SKM-1 treated with dmso at 0.1 percent for 144 hours (cell line): ENCODE results near the gene KCNMA1.

Experiments used
- DNase-seq: peaks from one replicate; lab custom pipeline; 2025; ENCODE audit not compliant: unreplicated experiment; lab: John Stamatoyannopoulos, UW

The KCNMA1 gene

DNA sequence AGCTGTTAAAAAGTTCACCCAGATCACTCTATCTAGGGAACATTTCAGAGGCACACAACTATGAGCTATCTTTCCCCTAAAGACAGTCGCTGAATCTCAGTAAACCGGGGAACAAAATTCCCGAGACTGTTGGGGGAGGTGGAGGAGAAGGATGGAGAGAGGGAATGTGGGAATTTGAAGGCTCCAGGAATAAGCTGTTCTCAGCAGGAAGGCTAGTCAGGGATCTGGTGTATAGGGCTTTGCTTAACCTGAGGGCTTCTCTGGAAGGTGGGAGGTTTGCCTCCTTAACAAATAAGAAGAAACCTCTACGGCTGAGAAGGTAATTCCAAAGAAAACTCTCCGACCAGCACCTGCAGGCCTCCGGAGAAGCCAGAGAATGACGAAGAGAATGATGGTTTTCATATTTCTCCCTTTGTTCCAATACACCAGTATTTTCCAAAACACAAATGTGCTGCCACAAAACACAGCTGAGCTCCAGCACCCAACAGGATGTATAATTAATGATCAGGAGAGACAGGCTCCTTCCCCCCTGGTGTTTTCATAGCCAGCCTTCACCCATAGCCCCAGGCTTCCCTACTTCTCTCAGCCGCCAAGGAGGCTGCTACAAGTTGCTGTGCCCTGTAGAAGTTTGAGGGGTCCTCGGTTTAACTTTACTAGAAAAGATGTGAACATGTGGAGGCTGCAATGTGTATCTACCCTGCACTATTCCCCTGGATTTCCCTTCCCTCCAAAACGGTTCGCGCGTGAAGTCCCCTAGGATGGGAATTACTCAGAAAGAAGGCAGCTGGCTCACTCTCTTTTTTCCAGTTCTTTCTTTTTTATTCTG, 2.0 kb downstream of the KCNMA1 start:
- DNase-seq = no peak

DNA sequence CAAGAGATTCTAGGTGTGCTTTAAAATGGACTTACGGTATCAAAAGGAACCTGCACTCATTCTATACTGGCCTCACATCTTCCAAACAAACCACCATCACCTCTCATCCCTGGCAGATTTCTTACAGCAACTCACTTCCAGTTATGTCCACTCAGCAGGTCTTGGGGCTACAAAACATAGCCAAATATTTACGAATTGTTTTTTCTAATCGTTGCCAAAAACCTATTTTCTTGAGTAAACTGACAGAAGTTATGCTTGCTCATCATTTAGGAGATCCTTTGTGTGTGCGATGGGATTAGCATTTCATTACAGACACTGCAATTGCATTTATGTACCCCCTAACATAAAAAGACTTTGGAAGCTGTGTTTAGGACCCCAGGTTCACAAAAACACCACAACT, 2.7 kb downstream of the KCNMA1 start:
- DNase-seq = no peak

DNA sequence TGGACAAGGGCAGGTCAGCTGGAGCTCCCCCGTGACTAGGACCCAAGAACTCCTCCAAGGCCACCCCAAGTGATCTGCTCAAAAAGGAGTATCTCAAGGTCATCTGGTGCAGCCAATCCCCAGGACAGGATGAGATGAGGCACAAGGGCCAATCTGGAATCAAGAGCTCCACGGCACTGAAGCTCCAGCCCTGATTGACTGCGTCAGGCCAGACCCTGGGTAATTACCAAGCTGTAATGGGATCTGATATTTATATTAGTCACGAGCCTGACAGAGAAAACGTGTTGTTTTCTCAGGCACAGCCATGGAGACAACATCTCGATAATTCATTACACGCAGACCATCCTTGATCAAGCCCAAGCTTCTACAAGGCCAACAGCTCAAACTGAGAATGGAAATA, 4.2 kb downstream of the KCNMA1 start:
- no peak for DNase-seq

DNA sequence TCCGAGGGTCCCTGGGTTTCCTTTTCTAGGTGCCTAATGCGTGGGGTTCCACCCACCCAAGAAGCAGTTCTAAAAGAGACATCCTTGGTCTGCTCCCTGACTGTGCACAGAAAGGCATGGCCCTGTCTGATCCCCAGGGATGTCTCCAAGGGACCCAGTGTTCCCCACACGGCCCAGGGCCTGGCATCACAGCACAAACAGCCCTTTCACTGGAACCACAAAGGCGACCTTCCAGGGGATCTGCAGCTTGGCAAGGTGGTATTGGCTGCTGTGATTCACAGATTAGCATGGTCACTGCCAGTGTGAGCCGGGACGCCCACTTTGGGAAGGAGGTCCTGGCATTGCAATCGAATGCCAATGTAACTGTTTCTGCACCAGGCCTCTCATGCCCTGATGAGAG, 6.4 kb downstream of the KCNMA1 start:
- DNase-seq = no peak

DNA sequence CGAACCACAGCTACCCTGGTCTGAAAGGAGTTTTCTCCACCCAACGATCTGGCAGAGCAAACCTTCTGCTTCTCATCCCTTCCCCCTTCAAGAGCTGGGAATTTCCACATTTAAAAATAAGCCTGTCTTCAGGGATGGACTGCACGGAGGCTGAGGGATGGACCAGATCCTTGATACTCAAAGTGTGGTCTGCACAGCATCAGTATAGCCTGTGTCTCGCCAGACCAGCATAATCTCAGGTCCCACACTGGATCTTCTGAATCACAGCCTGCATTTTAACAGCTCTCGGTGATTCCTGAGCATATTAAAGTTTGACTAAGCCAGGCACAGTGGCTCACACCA, 7.1 kb downstream of the KCNMA1 start:
- DNase-seq = no peak

DNA sequence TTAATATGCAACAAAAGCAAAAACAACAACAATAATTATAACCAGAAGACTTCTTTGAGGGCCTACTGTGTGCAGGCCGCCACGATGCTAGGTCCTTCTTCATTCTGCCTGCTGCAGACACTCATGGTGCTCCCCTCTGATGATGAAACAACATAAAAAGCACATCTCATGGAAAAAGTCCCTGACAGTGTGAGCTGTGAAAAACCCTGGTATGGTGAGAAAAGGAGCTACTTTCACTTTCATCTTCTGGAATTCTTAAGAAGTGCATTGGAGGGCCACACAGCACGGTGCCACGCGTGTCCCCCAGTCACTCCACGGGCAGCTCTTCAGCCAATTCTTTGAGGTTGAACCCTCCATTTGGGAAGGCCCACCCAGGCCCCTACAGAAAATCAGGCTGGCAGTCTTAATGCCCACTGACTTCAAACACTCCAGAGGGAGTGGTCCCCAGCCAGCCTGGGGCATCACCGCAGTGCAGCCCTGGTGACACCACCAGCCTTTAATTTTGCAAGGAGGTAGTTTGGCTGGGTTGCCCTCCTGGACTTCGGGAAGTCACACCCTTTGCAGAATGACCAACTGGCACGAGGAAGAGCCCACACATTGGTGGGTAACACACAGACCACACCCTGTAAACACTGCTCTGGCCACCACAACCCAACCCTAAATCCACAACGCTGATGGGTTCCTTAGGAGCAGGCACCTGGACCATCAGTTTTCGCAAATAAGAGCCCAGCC, 7.7 kb downstream of the KCNMA1 start:
- DNase-seq = no peak

DNA sequence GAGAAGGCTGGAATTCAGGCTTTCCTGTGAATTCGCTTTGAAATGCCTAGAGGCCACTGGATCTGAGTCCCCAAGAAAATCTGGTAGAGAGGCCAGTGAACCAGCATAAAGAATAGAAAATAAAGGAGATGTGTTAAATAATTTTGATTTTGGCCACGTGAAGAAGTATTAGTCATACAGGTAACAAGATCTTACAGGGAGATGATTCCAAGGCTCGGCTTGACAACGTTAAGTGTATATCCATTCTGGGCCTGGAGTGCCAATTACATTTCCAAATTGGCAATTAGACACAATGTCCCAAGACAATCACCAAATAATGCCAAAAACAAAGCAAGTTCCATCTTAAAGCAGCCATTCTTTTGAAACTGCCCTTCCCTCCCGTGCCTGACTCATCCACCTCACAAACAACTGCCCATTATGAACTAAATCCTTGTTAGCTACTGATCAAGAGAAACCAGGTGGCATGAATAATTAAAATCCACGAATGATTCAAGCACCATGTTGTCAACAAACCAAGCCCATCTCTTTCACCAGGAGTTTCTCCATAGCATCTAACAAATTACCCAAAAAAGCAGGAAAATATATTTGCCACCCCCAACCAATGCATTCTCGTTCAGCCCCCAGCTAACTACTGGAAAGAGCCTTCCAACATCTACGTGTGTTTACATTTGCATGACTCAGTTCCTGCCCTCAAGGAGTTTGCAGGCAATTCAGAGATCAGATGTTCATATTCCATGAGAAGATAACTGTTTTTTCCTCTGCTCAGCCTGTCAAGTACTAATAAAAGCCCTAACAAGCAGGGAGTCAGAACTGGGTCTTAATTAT, 8.5 kb downstream of the KCNMA1 start:
- DNase-seq = no peak

DNA sequence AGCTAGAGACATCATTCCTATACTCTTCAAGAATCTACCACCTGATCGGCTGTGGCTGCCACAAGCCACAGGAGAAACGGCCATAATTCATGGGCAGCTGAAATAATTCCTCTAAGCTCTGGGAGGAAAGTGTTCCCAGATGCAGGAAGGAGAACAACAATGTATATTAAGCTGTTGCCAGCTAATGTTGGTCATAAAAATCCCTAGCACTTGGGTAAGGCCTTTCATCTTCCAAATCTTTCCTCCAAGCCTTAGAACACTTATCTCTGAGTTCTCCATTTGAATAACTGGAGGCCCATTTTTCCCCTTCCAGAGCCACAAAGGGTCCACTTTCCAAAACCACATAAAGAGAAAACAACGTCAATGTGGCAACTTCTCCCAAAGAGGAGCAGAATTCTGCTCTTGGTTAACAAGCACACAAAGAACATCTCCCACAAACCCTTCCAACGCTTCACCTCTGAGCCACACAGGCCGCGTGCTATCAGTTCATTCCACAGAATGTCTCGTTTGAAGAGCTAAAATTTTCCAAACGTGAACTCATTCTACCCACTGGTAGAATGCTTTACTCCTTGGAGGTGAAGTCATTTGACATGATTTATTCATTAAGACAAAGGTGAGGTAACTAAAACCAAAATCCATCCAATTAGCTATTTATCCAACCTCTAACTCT, 11.2 kb downstream of the KCNMA1 start:
- no peak for DNase-seq

DNA sequence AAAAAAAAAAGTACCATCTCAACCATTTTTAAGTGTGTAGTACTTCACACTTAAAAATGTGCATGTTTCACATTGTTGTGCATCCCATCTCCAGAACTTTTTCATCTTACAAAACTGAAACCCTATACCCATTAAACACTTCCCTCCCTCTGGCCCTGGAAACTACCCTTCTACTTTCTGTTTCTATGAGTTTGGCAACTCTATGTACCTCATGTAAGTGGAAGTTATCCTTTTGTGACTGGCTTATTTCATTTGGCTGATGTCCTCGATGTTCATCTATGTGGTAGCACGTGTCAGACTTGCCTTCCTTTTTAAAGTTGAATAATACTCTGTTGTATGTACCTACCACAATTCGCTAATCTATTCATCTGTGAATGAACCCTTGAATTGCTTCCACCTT, 12.2 kb downstream of the KCNMA1 start:
- DNase-seq = no peak

DNA sequence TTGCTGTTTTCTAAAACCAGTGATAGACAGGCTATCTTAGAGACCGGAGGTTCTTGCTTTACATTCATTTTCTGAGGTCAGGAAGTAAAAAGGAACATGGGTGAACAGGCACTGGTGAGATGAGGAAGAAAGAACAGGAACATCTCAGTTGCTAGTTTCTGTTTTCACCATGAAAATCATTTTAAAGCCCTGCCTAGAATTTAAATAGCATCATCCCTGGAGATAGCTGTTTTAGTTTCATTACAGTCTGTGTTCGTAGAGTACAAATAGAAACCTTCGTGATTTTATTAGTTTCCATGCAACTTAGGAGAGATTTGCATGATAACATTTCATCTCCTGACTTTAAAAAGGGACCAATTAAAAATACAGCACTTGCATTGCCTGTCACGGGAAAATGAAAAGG, 14.7 kb downstream of the KCNMA1 start:
- DNase-seq = peak; percentile 76

DNA sequence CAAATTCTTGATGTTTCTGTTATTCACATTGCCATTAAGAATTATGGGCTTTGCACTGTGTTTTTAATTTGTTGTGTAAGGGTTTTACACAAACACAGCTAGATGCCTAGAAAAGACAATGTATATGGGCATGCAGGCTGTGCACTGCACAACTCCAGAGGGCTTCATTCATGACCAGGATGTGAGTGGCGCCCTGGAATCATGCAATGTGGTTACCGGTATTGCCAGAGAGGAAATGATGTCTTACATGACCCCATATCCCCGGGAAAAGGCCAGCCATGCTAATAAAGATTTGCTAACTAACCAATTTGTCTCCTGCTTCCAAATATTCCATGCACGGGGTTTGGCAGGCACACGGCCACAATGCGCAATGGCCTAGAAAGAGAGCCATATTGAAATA, 16.9 kb downstream of the KCNMA1 start:
- DNase-seq = no peak

DNA sequence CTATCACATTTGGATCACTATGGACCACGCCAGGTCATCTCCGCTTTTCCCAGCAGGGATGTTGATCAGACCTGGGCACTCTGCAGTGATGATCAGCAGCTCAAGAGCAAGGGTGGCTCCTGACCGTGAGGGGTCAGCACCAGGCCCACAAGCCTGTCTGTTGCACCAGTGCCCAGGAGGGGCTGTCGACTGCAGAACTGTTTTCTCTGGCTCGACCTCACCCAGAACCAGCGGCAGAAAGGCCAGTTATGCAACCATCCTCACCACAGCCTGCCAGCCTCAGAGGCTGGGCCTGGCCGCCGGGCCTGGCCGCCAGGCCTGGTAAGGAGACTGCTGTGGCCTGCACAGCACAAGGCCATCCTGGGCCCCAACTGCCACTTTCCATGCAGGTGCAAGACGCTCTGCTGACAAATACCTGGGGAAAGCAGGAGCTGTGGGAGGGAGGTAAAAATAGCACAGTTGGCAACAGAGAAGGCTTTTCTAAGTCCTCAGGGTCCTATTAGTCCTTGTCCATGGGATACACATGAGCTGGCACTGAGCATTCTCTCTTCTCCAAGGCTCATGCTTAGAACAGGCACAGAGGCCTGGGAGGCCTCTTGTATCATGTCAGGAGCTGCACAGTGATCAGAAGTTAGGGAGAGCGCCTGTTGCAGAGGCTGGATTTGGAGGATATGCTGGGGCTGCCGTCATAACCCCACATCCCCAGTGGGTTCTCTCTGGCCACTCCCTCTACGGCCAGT, 17.5 kb downstream of the KCNMA1 start:
- DNase-seq = no peak

DNA sequence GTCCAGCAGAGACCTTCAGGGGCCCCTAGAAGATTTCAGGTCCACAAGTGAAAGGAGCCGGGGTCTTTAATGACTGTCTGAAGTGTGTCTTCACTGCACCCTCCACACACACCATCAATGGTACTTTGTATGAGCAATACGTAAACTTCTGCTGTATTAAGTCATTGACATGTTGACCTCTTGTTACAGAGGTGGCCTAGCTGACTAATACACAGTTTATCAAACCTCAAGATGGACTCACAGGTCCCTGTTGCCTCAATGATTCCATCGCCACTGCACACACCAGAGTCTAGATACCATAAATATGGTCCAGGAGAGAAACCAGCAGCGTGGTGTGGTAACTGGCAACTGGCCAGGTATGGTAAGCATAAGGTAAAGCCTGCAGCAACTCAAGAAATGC, 19.5 kb downstream of the KCNMA1 start:
- no peak for DNase-seq

DNA sequence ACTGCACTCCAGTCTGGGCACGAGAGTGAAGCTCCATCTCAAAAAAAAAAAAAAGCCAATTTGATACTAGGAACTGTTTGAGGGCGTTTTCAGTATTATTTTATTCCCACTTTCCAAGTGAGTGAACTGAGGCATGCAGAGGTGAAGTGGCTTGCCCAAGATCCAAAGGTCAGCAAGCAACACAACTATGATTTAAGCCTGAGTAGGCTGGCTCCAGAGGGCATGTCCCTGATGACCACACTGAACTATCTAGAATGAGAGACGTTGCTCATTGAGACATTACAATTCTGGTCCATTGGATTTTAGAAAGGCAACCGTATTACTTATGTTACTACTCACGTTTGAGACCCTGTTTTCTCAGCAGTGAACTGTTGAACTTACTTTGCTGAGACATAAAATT, 20.8 kb downstream of the KCNMA1 start:
- no peak for DNase-seq

DNA sequence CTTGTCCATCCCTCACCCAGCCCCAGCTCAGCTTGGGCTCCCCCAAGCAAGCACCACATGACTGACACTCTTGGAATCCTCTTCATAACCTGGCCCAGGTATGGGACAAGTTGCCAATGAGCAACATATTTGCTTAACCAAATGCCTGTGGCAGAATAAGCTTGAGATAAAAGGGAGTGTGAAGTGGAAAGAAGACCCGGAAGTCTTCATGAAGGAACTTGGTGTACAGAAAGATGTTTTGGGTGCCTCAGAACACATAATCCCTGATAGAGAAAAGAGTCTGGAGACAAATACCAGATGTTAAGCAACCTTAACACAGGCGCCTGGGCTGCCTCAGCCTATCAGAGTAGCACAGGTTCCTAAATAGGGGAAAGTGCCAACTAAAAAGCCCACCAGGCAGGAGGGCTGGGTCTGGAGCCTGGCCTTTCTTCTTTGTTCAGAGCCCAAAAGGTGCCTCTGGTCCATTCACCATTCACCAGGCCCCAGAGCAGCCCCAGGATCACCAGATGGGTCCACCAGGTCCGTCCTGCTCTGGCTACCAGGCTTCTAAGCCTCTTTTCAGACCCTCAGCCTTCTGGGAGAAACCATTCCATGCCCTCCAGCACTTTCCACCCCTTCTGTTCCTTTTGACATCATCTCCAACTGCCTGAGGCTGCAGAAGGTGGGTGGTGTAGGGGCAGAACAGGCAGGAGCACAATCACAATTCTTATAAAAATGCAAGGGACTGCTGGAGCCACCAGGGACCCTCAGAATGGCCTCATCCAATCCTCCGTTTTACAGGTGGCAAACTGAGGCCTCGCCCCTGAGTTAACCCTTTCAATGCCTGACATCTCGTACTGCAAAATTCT, 22.6 kb downstream of the KCNMA1 start:
- no peak for DNase-seq

DNA sequence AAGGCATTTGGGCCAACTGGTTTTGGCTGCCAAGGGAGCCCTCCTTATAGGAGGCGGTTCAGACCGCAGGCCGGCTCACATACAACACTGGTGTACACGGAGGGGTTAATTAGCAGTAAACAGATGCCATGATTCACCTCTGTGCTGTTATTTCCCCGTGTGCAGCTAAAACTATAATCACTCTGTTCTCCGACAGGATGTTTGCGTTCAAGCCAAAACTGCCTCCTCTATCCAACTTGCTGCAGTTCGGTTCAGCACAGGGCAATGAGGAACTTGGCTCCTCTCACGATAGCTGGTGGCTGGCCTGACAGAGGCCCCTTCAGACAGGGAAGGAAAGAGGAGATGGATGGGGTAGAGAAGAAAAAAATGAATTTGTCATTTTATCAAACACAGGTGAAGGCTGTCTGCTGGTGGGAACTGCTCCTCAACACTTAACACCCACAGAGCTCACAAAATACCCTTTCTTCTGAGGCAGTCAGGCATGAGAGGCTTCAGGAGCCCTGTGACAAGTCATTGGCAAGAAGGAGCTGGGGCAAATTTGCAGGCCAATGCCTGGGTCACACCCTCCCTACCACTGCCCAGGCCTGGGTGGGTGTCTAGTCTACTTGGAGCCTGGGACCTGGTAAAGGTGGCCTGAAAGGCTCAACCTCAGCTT, 24.0 kb downstream of the KCNMA1 start:
- no peak for DNase-seq

DNA sequence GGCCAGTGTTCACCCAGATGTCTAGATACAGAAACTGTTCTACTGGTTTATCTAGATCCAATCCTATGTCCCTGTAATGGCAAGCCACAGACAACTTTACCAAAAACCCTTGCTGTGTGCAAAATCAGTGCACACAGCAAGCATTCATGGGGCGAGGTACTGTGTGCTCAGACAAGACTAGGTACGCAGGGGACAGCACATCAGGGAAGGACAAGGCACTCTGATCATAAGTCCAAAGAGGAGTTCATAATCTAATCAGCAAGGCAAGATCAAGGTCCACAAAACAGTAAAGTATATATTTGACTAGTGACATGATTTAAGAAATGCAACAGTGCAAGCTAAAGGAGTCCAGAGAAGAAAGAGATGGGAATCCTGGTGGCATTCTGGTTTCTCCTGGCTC, 25.9 kb downstream of the KCNMA1 start:
- DNase-seq = no peak

DNA sequence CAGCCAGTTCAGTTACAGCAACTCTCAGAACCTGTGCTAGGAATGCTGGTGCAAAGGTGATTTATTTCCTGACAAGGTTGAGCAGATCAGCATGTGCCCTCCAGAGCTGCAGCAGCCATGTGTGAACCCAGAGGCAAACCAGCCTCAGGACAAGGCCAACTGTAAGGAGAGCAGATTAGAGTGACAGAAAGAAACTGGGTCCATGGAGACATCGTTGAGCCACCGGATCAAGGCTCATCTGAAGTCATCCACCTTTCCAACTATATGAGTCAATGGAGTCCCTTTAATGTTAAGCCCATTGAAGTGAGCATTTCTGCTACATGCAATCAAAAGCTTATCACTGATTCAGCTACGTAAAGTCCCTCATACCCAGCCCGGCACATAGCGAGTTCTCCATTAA, 26.4 kb downstream of the KCNMA1 start:
- no peak for DNase-seq

DNA sequence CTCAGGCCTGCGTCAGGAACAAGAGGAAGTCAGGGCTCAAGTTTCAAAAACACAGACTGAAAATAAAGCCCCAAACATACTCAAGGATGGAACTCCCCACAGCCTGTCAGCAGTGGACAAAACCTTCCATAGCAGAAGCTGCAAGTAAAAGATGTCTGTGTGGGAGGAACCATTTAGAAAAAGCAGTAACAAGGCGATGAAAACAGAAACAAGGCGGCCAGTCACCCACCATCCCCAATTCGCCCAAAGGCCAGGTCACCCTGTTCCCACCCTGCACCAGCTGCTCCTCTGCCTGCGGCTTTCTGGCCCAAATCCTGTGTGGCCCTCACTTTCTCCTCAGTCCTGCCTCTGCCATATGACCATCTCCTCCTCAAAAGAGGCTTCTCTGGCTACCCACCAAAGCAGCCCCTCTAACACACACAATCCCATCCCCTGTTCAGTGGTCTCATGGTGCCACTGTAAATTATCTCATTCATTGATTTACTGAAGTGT, 27.8 kb downstream of the KCNMA1 start:
- DNase-seq = no peak
